Type B pancreatic cell (in vitro differentiated cells): ENCODE data around the gene DNAH11. TPM values are rescaled to one million over a fixed set of nuclear protein-coding genes. Genes with fewer than 3 reads are reported as not detected.
"Not testable (repeated sequence)": the region's sequence is repeated elsewhere in the genome, so short reads cannot be mapped to it uniquely, and the experiment has no call there.

Experiments
- DNase-seq: peaks from one replicate; pipeline ENCODE4 v3.0.0; 2021; ENCODE audit warnings: mixed read lengths; ENCODE audit not compliant: unreplicated experiment; ENCODE audit errors: extremely low spot score
- H3K27ac Mint-ChIP-seq: 2 replicates; pipeline ENCODE4 v1.8.0; 2021; ENCODE audit warnings: mild to moderate bottlenecking, mixed read lengths
- H3K27me3 Mint-ChIP-seq: 2 replicates; pipeline ENCODE4 v1.8.0; 2021; ENCODE audit warnings: mixed read lengths
- H3K36me3 Mint-ChIP-seq: 2 replicates; pipeline ENCODE4 v1.8.0; 2021; ENCODE audit warnings: mixed read lengths
- H3K4me1 Mint-ChIP-seq: one replicate; pipeline ENCODE4 v1.8.0; 2021; ENCODE audit warnings: mixed read lengths; ENCODE audit not compliant: unreplicated experiment
- H3K4me3 Mint-ChIP-seq: 2 replicates; pipeline ENCODE4 v1.8.0; 2021; ENCODE audit warnings: mild to moderate bottlenecking, mixed read lengths
- H3K9me3 Mint-ChIP-seq: 2 replicates; pipeline ENCODE4 v1.8.0; 2021; ENCODE audit warnings: mixed read lengths
- CTCF ChIP-seq: fragments of 200-600 bp; sonication (generic); conservative IDR thresholded peaks from 2 replicates; pipeline ENCODE4 v1.5.0; 2021; ENCODE audit warnings: antibody characterized with exemption, mild to moderate bottlenecking
- total RNA-seq: library from RNA; stranded (reverse); gene quantifications from 2 replicates; pipeline ENCODE4 v1.2.1, GENCODE V29; 2021; ENCODE audit warnings: low replicate concordance

The DNAH11 gene
- total RNA-seq, 1 donor from 2014 or later = 3.2 TPM

GRCh38 chr7:21526007-21526406, 16.8 kb upstream of the DNAH11 start:
- no peaks in the 10 kb centered on the region for H3K36me3 Mint-ChIP-seq
- H3K4me3 Mint-ChIP-seq = no peak overlapping the region
- TF ChIP-seq CTCF = peak; percentile 53
- no peaks in the 10 kb centered on the region for H3K9me3 Mint-ChIP-seq
- H3K4me1 Mint-ChIP-seq = no peaks in the 10 kb centered on the region
- no peak overlapping the region for H3K27ac Mint-ChIP-seq
- no peak for DNase-seq
- peaks cover 11% of the 10 kb centered on the region for H3K27me3 Mint-ChIP-seq

GRCh38 chr7:21526448-21526847, 16.4 kb upstream of the DNAH11 start:
- H3K4me1 Mint-ChIP-seq = no peaks in the 10 kb centered on the region
- TF ChIP-seq CTCF = no peak
- no peak overlapping the region for H3K27ac Mint-ChIP-seq
- H3K36me3 Mint-ChIP-seq = no peaks in the 10 kb centered on the region
- H3K4me3 Mint-ChIP-seq = no peak overlapping the region
- no peak for DNase-seq
- no peaks in the 10 kb centered on the region for H3K9me3 Mint-ChIP-seq
- H3K27me3 Mint-ChIP-seq = peaks cover 11% of the 10 kb centered on the region

- peaks cover 25% of the 10 kb centered on the region for H3K27me3 Mint-ChIP-seq
- not testable (repeated sequence) for H3K4me3 Mint-ChIP-seq, H3K9me3 Mint-ChIP-seq, H3K27ac Mint-ChIP-seq, H3K36me3 Mint-ChIP-seq, H3K4me1 Mint-ChIP-seq, DNase-seq
Observed at GRCh38 chr7:21532485-21532884, 10.4 kb upstream of the DNAH11 start.

GRCh38 chr7:21533646-21534045, 9.2 kb upstream of the DNAH11 start:
- H3K9me3 Mint-ChIP-seq, H3K4me1 Mint-ChIP-seq, H3K36me3 Mint-ChIP-seq, H3K4me3 Mint-ChIP-seq, DNase-seq, H3K27ac Mint-ChIP-seq: not testable (repeated sequence)
- H3K27me3 Mint-ChIP-seq = peaks cover 24% of the 10 kb centered on the region

- not testable (repeated sequence) for H3K4me3 Mint-ChIP-seq, H3K4me1 Mint-ChIP-seq, H3K27ac Mint-ChIP-seq, H3K36me3 Mint-ChIP-seq, H3K9me3 Mint-ChIP-seq, DNase-seq
- H3K27me3 Mint-ChIP-seq = peaks cover 45% of the 10 kb centered on the region
Observed at GRCh38 chr7:21536445-21537118, 6.3 kb upstream of the DNAH11 start.

GRCh38 chr7:21538936-21539495, 3.8 kb upstream of the DNAH11 start:
- Mint-ChIP-seq H3K4me3 (no peak overlapping the region), H3K36me3 (no peaks in the 10 kb centered on the region), H3K27ac (no peak overlapping the region), H3K9me3 (no peaks in the 10 kb centered on the region), H3K27me3 (peaks cover 57% of the 10 kb centered on the region), H3K4me1 (no peaks in the 10 kb centered on the region)
- DNase-seq = no peak
- no peak for TF ChIP-seq CTCF

GRCh38 chr7:21543528-21544302, 876 bp downstream of the DNAH11 start:
- no peaks in the 10 kb centered on the region for H3K36me3 Mint-ChIP-seq
- peak overlapping the region; percentile 71 for H3K4me3 Mint-ChIP-seq
- TF ChIP-seq CTCF = no peak
- H3K27ac Mint-ChIP-seq = no peak overlapping the region
- H3K27me3 Mint-ChIP-seq = peaks cover 82% of the 10 kb centered on the region
- H3K9me3 Mint-ChIP-seq = no peaks in the 10 kb centered on the region
- no peak for DNase-seq
- H3K4me1 Mint-ChIP-seq = no peaks in the 10 kb centered on the region
